Measurements from ENCODE around the gene COX10.

The COX10 gene

DNA sequence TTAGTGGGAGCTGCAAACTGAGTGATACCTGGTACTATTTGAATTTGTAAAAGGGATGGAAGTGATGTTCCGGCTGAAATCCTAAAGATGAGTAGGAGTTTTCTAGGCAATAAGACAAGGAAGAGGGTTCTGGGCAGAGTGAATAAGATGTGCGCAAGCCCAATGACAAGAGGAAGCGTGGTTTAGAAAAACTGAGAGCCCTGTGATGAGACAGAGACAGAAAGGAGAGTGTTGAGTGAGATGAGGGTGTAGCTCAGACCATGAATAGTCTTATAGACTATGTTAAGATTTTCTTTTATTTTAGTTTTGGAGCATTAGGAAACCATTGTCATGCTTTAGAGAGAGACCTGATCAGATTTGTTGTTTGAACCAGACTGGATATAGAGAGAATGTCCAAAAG lies 50.2 kb downstream of the COX10 start:
- TF ChIP-seq, protein P1, sequence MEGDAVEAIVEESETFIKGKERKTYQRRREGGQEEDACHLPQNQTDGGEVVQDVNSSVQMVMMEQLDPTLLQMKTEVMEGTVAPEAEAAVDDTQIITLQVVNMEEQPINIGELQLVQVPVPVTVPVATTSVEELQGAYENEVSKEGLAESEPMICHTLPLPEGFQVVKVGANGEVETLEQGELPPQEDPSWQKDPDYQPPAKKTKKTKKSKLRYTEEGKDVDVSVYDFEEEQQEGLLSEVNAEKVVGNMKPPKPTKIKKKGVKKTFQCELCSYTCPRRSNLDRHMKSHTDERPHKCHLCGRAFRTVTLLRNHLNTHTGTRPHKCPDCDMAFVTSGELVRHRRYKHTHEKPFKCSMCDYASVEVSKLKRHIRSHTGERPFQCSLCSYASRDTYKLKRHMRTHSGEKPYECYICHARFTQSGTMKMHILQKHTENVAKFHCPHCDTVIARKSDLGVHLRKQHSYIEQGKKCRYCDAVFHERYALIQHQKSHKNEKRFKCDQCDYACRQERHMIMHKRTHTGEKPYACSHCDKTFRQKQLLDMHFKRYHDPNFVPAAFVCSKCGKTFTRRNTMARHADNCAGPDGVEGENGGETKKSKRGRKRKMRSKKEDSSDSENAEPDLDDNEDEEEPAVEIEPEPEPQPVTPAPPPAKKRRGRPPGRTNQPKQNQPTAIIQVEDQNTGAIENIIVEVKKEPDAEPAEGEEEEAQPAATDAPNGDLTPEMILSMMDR (IDR thresholded peaks at IDR 0.05; ENCODE audit: low read depth, low read length) = no peak

DNA sequence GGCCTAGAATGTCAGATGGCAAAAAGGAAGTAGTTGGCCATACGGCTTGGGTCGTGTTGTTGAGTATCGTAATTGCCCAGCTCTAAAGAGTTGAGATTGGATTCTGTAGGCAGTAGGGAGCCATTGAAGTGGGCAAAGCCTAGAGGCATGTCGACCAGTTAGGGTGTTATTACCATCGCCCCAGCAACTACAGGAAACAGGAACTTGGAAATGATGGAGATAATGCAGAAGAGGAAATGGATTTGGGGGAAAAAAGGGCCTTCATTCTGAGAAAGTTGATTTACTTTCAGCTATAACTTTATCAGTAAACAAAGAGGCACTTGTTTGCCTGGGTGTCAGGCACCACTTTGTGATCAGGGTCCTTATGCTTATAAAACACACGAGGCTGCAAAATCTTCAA lies 52.6 kb downstream of the COX10 start:
- TF ChIP-seq, protein P1 (IDR thresholded peaks at IDR 0.05; ENCODE audit: low read depth, low read length) = no peak
- no peak overlapping the region for H3K4me3 ChIP-seq (ENCODE audit: low read depth, low read length)

More for the DNA sequence above, 50.2 kb downstream of the COX10 start:
- H3K4me3 ChIP-seq (ENCODE audit: low read depth, low read length) = no peak overlapping the region

DNA sequence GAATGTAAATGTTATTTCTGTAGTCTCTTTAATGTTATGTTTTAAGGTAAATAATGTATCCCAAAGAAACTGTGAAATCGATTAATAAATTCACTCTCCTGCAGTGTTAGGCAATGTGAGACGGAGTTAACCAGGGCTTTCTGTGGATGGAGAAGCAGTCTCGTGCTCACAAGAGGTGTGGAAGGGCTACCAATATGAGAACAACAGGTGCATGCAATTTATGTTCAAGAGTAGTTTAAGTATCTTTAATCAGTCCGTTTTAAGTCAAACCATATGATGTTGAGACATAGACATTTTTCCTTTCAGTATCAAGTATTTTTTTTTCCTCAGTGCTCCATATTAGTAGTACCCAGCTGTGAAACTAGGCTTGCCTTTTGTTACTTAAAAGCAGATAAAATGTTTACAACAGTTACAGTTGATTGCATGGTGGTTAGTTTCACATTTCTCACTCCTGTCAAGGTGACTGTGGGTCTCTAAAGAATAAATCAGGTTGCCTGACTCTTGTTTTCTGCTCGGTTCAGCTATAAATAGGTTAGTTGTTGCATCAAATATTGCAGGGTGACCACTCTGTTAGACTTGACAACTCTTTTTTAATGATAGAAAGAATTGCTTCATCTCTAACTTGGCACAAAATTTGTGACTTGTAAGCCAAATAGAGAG lies 54.4 kb downstream of the COX10 start:
- TF ChIP-seq, protein P1 (IDR thresholded peaks at IDR 0.05; ENCODE audit: low read depth, low read length) = no peak
- H3K4me3 ChIP-seq (ENCODE audit: low read depth, low read length) = no peak overlapping the region

DNA sequence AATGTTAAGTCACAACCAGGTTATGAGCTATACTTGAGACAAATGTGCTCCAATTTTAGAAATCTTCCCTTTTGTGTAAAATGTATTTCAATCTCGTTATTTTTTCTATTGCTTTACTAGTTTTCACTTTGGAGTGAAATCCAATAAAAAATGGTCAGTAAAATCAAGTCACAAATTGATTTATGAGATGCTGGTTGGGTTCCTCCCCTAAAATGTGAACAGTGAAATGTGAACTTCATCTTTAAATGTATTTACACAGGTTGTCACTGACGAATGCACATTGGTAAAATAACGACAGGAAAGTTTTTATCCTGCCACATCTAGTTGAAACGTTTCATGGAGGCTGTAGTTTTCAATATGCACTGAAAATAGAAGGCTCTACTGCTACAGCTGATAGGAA lies 55.5 kb downstream of the COX10 start:
- TF ChIP-seq, protein P1 (IDR thresholded peaks at IDR 0.05; ENCODE audit: low read depth, low read length) = no peak
- no peak overlapping the region for H3K4me3 ChIP-seq (ENCODE audit: low read depth, low read length)

DNA sequence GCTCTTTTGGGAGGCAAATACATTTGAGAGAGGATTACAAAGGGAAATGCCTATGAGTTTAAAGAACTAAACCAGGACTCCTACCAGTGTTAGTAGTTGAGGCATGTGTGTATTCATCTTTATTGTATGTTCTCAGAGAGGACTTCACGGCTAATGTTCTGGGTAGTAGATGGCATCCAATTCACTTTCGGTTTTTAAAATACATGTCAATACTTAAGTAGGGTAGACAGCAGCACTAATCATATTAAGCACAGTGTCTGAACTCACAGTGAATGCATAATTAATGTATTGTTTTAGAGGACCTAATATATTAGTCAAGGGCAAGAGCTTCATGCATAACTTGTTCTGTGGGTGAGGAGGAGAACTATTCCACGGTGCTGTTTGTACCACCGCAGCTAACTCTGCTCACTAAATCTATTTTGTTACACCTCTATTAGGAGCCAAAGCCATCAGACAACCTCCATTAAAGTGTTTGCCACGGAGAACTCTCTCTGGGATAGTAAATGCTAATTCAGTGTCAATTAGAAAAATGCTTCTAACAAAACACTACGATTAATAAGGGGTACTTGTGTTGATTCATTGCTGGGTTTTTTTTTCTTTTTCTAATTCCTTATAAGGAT lies 56.3 kb downstream of the COX10 start:
- H3K4me3 ChIP-seq (ENCODE audit: low read depth, low read length) = no peak overlapping the region
- TF ChIP-seq, protein P1 (IDR thresholded peaks at IDR 0.05; ENCODE audit: low read depth, low read length) = no peak

DNA sequence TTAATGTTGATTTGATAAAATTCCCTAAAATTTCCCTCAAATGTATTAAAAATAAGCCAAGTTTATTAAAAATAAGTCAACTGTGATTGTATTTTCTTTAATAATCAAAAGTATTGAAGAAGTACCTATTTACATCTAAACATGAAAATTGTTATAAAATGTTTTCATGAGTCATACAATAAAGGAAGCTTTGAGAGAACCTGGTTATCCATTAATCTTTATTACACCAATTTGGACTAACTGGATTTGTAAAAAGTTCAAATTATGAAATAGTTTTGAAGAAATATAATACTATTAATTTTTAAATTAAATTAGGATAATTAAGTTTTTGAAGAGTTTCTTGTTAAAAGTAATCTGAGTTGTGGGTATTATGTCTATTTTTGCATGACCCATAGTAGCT lies 63.8 kb downstream of the COX10 start:
- no peak overlapping the region for H3K4me3 ChIP-seq (ENCODE audit: low read depth, low read length)
- TF ChIP-seq, protein P1 (IDR thresholded peaks at IDR 0.05; ENCODE audit: low read depth, low read length) = no peak

DNA sequence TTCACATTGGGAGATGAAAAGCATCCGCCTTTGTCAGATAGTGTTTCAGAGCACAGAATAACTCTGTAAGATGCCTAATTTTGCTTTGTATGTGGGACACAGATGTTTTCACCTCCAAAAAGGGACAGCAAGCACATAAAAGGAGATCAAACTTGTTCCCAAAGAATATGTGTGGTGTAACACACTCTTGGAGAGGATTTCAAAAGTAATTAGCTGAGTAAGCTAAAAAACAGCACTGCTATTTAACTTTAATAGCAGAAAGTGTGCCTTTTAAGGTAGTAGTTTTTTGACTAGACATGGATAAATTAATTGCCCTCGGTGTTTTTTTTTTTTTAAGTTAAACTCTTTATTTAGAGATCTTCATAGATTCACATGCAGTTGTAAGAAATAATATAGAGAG lies 65.2 kb downstream of the COX10 start:
- TF ChIP-seq, protein P1 (IDR thresholded peaks at IDR 0.05; ENCODE audit: low read depth, low read length) = no peak
- no peak overlapping the region for H3K4me3 ChIP-seq (ENCODE audit: low read depth, low read length)
